Suprapubic skin (tissue), 4 donors: ENCODE results near the gene HEXIM1.

Source experiments
- CTCF ChIP-seq, 2 donors: fragments of 200-600 bp in 1 of 2; fragments of 450-650 bp in 1 of 2; sonication (generic) in 1 of 2; IDR thresholded peaks; one replicate each; pipeline ENCODE4 v1.5.1; 2016 to 2019; ENCODE audit warnings: antibody characterized with exemption in 2 of 2, mild to moderate bottlenecking in 1 of 2, moderate library complexity in 1 of 2
- EP300 ChIP-seq: sonication (generic); formaldehyde crosslinking; IDR thresholded peaks from one replicate; pipeline ENCODE4 v1.6.1; 2017; ENCODE audit warnings: antibody characterized with exemption
- POLR2A ChIP-seq, 2 donors: fragments of 450-650 bp; IDR thresholded peaks; one replicate each; pipeline ENCODE4 v1.6.1; 2017; ENCODE audit warnings: antibody characterized with exemption in 2 of 2, mild to moderate bottlenecking in 2 of 2, moderate library complexity in 2 of 2
- POLR2AphosphoS5 ChIP-seq, 3 donors: sonication (generic); formaldehyde crosslinking; IDR thresholded peaks; one replicate each; pipeline ENCODE4 v1.6.1; 2017; ENCODE audit warnings: antibody characterized with exemption in 3 of 3

GRCh38 chr17:45110676-45111611, 37.3 kb upstream of the HEXIM1 start:
- TF ChIP-seq CTCF (IDR thresholded peaks at IDR 0.05) (no peak), POLR2A (IDR thresholded peaks at IDR 0.05) (no peak), POLR2AphosphoS5 (IDR thresholded peaks at IDR 0.05) (no peak), EP300 (no peak)
